ENCODE results near the gene HIVEP1. TPM values are rescaled to one million over a fixed set of nuclear protein-coding genes. Genes with fewer than 3 reads are reported as not detected.

Gene HIVEP1
- 19.8 TPM for polyA plus RNA-seq (ENCODE audit: insufficient read length)

- DNase-seq (ENCODE audit: low read depth): no peak
These were observed at the start of gene HIVEP1 for GRCh38 chr6:12012038-12012557. TSS of gene HIVEP1 (plus strand) at chr6:12012312. CDS start at chr6:12015629, 3,317 bp downstream.

DNA sequence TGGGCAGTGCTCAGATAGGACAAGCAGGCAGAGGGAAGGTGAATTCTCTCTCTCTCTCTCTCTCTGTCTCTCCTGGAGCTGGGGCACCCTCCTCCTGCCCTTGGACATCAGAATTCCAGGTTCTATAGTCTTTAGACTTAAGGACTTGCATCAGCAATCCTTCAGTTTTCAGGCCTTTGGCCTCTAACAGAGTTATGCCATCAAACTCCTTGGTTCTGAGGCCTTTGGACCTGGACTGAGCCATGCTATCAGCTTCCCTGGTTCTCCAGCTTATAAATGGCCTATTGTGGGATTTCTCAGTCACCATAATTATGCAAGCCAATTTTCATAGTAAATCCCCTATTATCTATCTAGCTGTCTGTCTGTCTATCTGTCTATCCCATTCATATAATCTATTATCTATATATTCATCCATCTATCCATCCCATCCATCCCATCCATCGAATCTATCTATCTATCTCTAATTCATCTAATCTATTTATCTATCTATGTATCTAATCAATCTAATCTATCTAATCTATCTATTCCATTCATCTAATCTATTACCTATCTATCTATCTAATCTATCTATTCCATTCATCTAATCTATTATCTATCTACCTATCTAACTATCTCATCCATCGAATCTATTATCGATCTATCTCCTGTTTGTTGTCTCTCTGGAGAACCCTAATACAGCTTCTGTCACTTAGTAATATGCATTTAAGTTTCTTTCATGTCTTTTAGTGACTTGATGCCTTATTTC lies 48.2 kb upstream of the HIVEP1 start:
- DNase-seq (ENCODE audit: low read depth): no peak

GRCh38 chr6:11964729-11965335 lies 47.3 kb upstream of the HIVEP1 start:
- DNase-seq (ENCODE audit: low read depth): no peak

DNA sequence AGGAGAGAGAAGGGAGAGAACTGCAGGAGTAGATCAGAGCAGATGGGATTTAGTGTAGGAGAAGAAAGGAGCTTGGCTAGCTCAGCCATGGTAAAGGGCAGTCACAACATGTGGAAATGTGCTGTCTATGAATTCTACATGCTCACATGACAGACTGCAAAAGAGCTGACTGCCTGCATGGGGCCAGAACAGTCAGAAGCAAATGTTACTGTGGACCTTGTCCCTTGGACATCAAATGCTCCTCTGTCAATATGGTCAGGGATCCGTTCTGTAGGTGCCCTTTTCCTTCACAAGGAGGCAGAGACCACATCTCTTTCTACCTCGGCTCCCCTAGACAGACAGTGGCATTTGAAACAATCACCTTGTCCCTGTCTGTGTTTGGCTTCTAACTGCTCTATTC lies 46.6 kb upstream of the HIVEP1 start:
- DNase-seq (ENCODE audit: low read depth): no peak

- no peak for DNase-seq (ENCODE audit: low read depth)
These were observed 43.8 kb upstream of the HIVEP1 start for GRCh38 chr6:11968241-11968806.

DNA sequence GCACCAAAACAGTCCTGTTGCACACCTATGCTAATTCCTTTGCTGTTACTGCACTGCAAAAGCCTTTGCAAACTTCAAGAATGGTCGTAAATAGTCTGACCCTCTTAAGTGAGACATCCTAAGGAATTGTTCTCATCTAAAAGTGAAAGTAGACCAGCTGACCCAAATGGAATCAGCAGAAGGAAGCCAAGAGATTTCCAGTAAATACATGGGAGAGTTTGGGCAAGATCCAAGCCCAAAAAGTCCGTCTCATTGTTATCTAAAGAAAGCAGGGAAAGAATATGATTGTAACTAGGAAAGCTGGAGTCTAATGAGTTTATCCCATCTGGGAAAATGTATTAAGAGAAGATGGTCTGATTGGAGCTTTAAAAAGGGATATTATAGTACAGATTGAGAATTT lies 43.0 kb upstream of the HIVEP1 start:
- DNase-seq (ENCODE audit: low read depth): no peak

- no peak for DNase-seq (ENCODE audit: low read depth)
These were observed 42.0 kb upstream of the HIVEP1 start for GRCh38 chr6:11970114-11970513.

DNA sequence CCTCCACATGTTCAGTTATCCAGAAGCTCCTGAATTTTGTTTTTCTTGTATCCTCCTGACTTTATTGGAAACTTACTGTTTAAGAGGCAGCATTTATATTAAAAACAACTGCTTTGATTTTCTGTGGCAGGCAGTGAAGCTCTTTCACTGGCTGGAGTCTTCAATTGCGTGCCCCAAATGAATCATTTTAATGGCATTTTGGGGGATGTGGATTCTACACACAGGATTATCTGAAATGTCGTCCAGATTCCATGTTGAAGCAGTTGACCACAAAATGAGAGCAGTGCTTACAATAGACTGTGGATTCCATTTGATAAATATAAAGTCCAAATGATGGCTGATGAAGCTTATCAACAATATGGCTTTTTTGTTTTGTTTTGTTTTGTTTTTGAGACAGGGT lies 41.0 kb upstream of the HIVEP1 start:
- DNase-seq (ENCODE audit: low read depth): no peak

GRCh38 chr6:11972270-11972669 lies 39.8 kb upstream of the HIVEP1 start:
- DNase-seq (ENCODE audit: low read depth): no peak

DNA sequence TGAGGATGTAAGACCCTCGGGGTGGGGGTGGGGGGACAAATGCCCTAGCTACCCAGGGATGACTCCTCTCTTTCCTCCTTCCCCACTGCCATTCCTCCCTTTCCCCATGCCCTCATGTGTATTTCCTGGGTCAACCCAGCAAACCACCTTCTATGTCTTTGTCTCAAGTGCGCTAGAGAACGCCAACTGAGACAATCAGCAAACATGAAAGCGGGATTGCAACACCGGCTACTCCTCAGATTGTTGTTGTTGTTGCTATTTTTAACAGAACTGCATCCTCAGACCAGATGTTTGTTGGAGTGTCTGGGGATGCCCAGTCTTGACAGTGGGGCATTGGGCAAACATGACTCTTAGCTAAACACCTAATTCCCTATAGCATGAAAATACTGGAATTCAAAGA lies 39.3 kb upstream of the HIVEP1 start:
- no peak for DNase-seq (ENCODE audit: low read depth)

- DNase-seq (ENCODE audit: low read depth): no peak
These were observed 38.9 kb upstream of the HIVEP1 start for GRCh38 chr6:11973238-11973637.

GRCh38 chr6:11974089-11974488 lies 38.0 kb upstream of the HIVEP1 start:
- no peak for DNase-seq (ENCODE audit: low read depth)

DNA sequence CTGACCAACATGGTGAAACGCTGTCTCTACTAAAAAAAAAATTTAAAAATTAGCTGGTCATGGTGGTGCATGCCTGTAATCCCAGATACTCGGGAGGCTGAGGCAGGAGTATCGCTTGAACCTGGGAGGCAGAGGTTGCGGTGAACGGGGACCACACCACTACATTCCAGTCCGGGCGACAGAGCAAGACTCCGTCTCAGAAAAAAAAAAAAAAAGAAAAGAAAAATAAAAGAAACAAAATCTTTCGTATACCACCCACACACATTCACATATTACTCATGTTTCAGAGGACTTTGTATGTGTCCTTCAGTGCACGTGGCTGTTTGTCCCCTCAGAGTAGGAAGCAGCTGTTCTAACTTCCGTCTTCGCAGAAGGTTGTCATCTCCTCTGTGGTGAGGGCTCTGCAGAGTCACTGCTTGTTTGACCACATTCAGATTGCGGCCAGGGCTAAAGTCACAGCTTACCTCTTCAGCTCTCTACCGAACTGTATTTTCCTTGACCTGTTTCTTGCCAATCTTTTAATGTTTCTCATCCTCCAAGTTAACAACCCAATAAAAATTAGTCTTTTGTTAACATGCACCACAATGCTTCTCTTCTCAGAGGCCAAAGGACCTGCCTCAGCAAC lies 36.6 kb upstream of the HIVEP1 start:
- no peak for DNase-seq (ENCODE audit: low read depth)

DNA sequence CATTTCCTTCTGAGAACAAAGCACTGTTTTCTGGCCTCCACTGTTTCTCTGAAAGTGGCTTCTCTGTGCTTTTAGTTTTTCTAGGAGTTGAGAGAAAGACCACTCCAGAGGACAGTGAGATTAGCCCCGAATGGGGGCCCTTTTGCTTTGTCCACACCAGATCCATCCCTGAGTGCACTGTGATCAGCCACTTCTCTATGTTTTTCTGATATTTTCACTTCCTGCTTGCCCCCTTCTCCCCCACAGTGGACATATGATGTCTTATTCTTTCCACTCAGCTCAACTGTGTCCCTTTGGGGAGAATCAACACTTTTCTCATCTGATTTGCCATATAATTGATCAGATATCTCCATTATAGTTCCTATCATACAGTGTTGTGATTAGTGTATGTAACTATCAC lies 35.6 kb upstream of the HIVEP1 start:
- no peak for DNase-seq (ENCODE audit: low read depth)

DNA sequence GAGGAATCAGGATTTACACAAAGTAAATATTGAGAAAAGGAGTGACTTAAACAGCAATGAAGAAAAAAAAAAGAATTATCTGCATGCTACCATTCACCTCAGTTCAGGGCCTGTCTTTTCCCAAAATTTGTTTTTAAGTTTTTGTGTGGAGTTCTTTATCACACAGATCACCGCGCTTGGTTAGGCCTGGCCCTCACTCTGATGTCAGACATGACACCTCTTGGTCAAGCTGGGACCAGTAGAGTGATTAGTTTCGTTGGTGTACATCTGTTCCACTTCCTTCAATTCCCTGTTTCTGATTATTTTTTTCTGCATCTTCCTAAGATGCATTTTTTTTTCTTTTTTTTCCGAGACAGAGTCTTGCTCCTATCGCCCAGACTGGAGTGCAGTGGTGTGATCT lies 34.9 kb upstream of the HIVEP1 start:
- no peak for DNase-seq (ENCODE audit: low read depth)

GRCh38 chr6:11977738-11978137 lies 34.4 kb upstream of the HIVEP1 start:
- DNase-seq (ENCODE audit: low read depth): no peak

- no peak for DNase-seq (ENCODE audit: low read depth)
These were observed 33.7 kb upstream of the HIVEP1 start for GRCh38 chr6:11978169-11978987.

DNA sequence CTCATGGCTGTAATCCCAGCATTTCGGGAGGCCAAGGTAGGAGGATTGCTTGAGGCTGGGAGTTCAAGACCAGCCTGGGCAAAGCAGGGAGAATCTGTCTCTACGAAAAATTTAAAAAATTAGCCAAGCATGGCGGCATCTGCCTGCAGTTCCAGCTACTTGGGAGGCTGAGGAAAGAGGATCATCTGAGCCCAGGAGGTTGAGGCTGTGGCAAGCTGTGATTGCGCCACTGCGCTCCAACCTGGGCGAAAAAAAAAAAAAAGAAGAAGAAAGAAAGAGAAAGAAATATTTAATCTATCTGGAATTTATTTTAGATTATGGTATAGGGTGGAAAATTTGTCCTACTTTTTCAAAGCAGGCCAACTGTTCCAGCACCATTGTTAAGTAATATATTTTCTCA lies 32.2 kb upstream of the HIVEP1 start:
- no peak for DNase-seq (ENCODE audit: low read depth)

GRCh38 chr6:11983306-11983705 lies 28.8 kb upstream of the HIVEP1 start:
- DNase-seq (ENCODE audit: low read depth): no peak

- DNase-seq (ENCODE audit: low read depth): no peak
These were observed 24.7 kb upstream of the HIVEP1 start for GRCh38 chr6:11987386-11987785.

- DNase-seq (ENCODE audit: low read depth): no peak
These were observed 22.7 kb upstream of the HIVEP1 start for GRCh38 chr6:11989386-11989785.

DNA sequence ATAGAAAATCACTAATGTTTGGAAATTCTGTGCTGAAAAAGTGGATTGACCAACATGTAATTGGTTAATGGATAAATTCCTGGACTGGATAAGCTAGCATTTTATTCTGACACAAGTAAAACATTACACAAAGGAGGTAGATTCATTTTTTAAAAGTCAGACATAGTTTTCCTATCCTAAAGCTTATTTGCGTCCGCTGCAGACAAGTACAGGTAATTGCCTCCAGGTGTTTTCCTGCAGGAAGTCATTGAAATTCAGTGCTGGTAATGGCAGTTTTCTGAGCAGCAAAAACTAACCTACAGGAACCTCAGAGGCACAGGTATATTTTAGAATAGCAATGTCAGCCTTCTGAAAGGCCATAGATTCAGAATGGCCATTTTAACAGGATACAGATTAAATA lies 20.0 kb upstream of the HIVEP1 start:
- DNase-seq (ENCODE audit: low read depth): no peak

All from forelimb muscle (tissue), 1 donor.